Endodermal cell (in vitro differentiated cells): ENCODE results near the gene ABHD4. TPM values are rescaled to one million over a fixed set of nuclear protein-coding genes. Genes with fewer than 3 reads are reported as not detected.
A peak's percentile ranks its signal among the peaks of the same experiment; 100 is the strongest.

ENCODE experiments used
- DNase-seq: peaks from one replicate; pipeline ENCODE4 v3.0.0-alpha.2; 2017
- H3K27ac ChIP-seq: 2 replicates; pipeline ENCODE4 v1.5.1; 2013; ENCODE audit warnings: mild to moderate bottlenecking, low read depth, low read length, moderate library complexity
- H3K27me3 ChIP-seq: 2 replicates; pipeline ENCODE4 v1.6.1; 2013; ENCODE audit warnings: mild to moderate bottlenecking, low read length, moderate library complexity; ENCODE audit not compliant: insufficient read depth, control insufficient read depth, poor library complexity, severe bottlenecking
- H3K36me3 ChIP-seq: 2 replicates; pipeline ENCODE4 v1.7.0; 2013; ENCODE audit warnings: mild to moderate bottlenecking, low read length, moderate library complexity; ENCODE audit not compliant: control insufficient read depth, insufficient read depth
- H3K4me1 ChIP-seq: one replicate; pipeline ENCODE4 v1.7.0; 2013; ENCODE audit warnings: low read length; ENCODE audit not compliant: control insufficient read depth, insufficient read depth
- H3K4me3 ChIP-seq: 2 replicates; pipeline ENCODE4 v1.5.1; 2013; ENCODE audit warnings: mild to moderate bottlenecking, low read length, moderate library complexity
- H3K9ac ChIP-seq: 2 replicates; pipeline ENCODE4 v1.6.1; 2013; ENCODE audit warnings: mild to moderate bottlenecking, low read length, moderate library complexity; ENCODE audit not compliant: poor library complexity, severe bottlenecking; ENCODE audit errors: extremely low read depth
- H3K9me3 ChIP-seq: 2 replicates; pipeline ENCODE4 v1.6.1; 2013; ENCODE audit warnings: mild to moderate bottlenecking, low read length, moderate library complexity; ENCODE audit not compliant: control insufficient read depth
- H3K27ac Mint-ChIP-seq: 2 replicates; pipeline ENCODE4 v1.8.0; 2020; ENCODE audit warnings: mixed read lengths
- H3K27me3 Mint-ChIP-seq: 2 replicates; pipeline ENCODE4 v1.8.0; 2021; ENCODE audit warnings: mild to moderate bottlenecking, mixed read lengths; ENCODE audit not compliant: insufficient read depth
- H3K36me3 Mint-ChIP-seq: 2 replicates; pipeline ENCODE4 v1.8.0; 2020; ENCODE audit warnings: low read depth, mixed read lengths
- H3K4me1 Mint-ChIP-seq: 2 replicates; pipeline ENCODE4 v1.8.0; 2020; ENCODE audit warnings: mixed read lengths
- H3K4me3 Mint-ChIP-seq: 2 replicates; pipeline ENCODE4 v1.8.0; 2020; ENCODE audit warnings: mild to moderate bottlenecking, moderate library complexity, mixed read lengths
- H3K9me3 Mint-ChIP-seq: 2 replicates; pipeline ENCODE4 v1.8.0; 2020; ENCODE audit warnings: mild to moderate bottlenecking, mixed read lengths
- WGBS, 2 experiments: methylation state at CpG; one replicate each; pipeline versions ENCODE4 v1.1.5 to v1.1.7; 2013; ENCODE audit warnings: missing lambda C conversion rate in 2 of 2, mixed read lengths in 1 of 2; ENCODE audit not compliant: insufficient coverage in 1 of 2, insufficient read length in 1 of 2; 5-methylcytosine and 5-hydroxymethylcytosine counted together
- total RNA-seq, 2 donors: library from RNA; stranded (reverse); fragmentation: NEBNext Ultra II Directional in 1 of 2; extraction: Animal tissue kit (Norgen Biotek cat#: 25700) in 1 of 2; gene quantifications; 2 replicates in 1 of 2; 3 replicates in 1 of 2; pipeline ENCODE4 v1.2.1, GENCODE V29; 2021
- TF ChIP-seq, protein P1 (sequence below): fragments of 200-600 bp; sonication (generic); conservative IDR thresholded peaks from 2 replicates; pipeline ENCODE4 v1.5.0; 2021; ENCODE audit warnings: antibody characterized with exemption, mild to moderate bottlenecking

The ABHD4 gene
- total RNA-seq, 2 donors from 2014 or later, result 68.3 to 77.7 TPM

- Histone ChIP-seq H3K36me3 (peaks cover 85% of the 10 kb centered on the region), H3K4me1 (no peaks in the 10 kb centered on the region), H3K9ac (no peak overlapping the region), H3K9me3 (no peaks in the 10 kb centered on the region), H3K4me3 (no peak overlapping the region), H3K27ac (no peak overlapping the region), H3K27me3 (no peaks in the 10 kb centered on the region)
- WGBS, 2 experiments, result 91 to 93% methylated on average over 1 of the region's 1 CpG
- no peaks in the 10 kb centered on the region for H3K9me3 Mint-ChIP-seq
- TF ChIP-seq, protein P1, sequence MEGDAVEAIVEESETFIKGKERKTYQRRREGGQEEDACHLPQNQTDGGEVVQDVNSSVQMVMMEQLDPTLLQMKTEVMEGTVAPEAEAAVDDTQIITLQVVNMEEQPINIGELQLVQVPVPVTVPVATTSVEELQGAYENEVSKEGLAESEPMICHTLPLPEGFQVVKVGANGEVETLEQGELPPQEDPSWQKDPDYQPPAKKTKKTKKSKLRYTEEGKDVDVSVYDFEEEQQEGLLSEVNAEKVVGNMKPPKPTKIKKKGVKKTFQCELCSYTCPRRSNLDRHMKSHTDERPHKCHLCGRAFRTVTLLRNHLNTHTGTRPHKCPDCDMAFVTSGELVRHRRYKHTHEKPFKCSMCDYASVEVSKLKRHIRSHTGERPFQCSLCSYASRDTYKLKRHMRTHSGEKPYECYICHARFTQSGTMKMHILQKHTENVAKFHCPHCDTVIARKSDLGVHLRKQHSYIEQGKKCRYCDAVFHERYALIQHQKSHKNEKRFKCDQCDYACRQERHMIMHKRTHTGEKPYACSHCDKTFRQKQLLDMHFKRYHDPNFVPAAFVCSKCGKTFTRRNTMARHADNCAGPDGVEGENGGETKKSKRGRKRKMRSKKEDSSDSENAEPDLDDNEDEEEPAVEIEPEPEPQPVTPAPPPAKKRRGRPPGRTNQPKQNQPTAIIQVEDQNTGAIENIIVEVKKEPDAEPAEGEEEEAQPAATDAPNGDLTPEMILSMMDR, result no peak
- H3K27ac Mint-ChIP-seq, result peak overlapping the region; percentile 55
- peaks cover 21% of the 10 kb centered on the region for H3K4me1 Mint-ChIP-seq
- DNase-seq, result no peak
- H3K36me3 Mint-ChIP-seq, result peaks cover 74% of the 10 kb centered on the region
- H3K27me3 Mint-ChIP-seq, result no peaks in the 10 kb centered on the region
- no peak overlapping the region for H3K4me3 Mint-ChIP-seq
Measured at GRCh38 chr14:22572562-22573058, 25.5 kb upstream of the ABHD4 start.

DNA sequence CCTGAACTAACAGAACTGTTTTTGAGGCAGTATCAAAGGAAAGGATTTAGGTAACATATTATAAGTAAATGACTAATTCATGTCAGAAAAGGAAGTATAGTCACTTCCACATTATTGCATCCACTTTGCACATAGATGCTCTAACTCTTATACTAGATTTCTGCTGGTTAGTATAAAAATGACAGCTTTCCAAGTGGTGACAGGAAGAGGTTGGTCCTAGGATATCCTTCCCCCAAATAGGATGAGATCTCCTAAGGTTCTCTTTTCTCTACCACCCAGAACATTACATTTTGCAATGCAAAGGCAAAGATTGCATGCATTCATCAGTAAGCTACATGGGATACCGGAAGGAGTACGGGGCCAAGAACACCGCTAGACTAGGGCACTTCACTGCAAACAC, 24.3 kb upstream of the ABHD4 start:
- no peak overlapping the region for H3K27ac ChIP-seq
- no peak overlapping the region for H3K9ac ChIP-seq
- no peaks in the 10 kb centered on the region for H3K9me3 ChIP-seq
- Mint-ChIP-seq H3K9me3 (no peaks in the 10 kb centered on the region), H3K4me3 (no peak overlapping the region), H3K36me3 (peaks cover 66% of the 10 kb centered on the region), H3K27ac (no peak overlapping the region), H3K4me1 (peaks cover 16% of the 10 kb centered on the region), H3K27me3 (no peaks in the 10 kb centered on the region)
- DNase-seq, result no peak
- TF ChIP-seq, protein P1, result no peak
- no peaks in the 10 kb centered on the region for H3K4me1 ChIP-seq
- WGBS, 2 experiments, result 99 to 100% methylated on average over 3 of the region's 3 CpGs
- no peak overlapping the region for H3K4me3 ChIP-seq
- peaks cover 82% of the 10 kb centered on the region for H3K36me3 ChIP-seq
- H3K27me3 ChIP-seq, result no peaks in the 10 kb centered on the region

- Mint-ChIP-seq H3K4me1 (peaks cover 19% of the 10 kb centered on the region), H3K4me3 (no peak overlapping the region), H3K27me3 (no peaks in the 10 kb centered on the region), H3K27ac (no peak overlapping the region), H3K9me3 (no peaks in the 10 kb centered on the region), H3K36me3 (peaks cover 56% of the 10 kb centered on the region)
- Histone ChIP-seq H3K9me3 (no peaks in the 10 kb centered on the region), H3K9ac (no peak overlapping the region), H3K27me3 (no peaks in the 10 kb centered on the region), H3K27ac (no peak overlapping the region), H3K36me3 (peaks cover 58% of the 10 kb centered on the region), H3K4me3 (no peak overlapping the region), H3K4me1 (peaks cover 3% of the 10 kb centered on the region)
- 58 to 83% methylated on average over 3 to 6 of the region's 6 CpGs for WGBS, 2 experiments
- no peak for DNase-seq
- TF ChIP-seq, protein P1, result no peak
Measured at GRCh38 chr14:22577334-22577908, 20.7 kb upstream of the ABHD4 start.
